Activated CD4-positive, alpha-beta T cell treated with anti-CD3 and anti-CD28 coated beads, Interleukin-2, amount 50 U/mL, for 1 hour (primary cell): ENCODE results near the gene ABCC4.

Experiments used
- DNase-seq: peaks from one replicate; pipeline ENCODE4 v3.0.0-alpha.2; 2020

ABCC4 gene

DNA sequence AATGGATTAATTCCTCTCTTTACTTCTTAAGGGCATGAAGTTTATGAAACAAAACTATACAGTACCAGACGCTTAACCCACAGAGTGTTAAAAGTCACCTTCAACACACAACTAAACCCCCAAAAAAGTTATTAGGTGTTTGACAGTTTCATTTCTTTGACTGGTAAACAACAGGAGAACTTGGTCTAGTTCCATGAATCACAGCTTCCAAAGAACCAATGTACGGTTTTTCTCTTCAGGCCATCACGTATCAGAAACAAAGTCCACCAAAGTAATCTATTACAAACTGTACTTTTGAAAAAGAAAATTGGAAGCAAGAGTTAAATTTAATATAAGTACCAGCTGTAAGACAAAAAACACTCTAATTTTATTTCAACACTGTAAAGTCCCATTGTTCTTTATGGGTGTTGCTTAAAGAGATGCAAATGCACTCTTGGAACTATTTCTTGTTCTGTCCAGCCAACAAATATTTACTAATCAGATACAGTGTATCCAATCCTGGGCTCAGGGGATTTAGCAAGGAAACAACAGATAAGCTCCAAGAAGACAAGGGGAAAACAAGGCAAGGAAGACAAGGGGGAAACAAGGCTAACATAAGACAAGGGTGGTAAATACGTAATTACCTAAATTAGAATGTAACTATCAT lies 149.2 kb downstream of the ABCC4 start:
- no peak for DNase-seq

DNA sequence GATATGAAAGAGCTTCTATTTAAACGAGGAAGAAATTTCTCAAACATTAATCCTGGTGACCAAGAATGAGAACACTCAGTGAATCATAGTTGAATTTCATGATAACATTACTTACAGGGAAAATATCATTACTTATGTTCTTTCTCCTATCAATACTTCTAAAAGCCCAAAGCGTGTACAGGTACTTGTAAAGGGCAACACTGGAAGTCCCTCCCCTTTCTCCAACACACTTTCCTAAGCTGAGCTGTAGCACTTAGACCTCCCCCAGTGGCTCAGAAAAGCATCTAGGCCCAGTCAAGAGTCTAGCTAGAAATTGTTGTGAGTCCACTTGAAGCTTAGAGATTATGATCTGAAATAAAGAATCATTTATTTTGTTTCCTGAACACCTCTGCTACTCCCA lies 150.7 kb downstream of the ABCC4 start:
- no peak for DNase-seq

DNA sequence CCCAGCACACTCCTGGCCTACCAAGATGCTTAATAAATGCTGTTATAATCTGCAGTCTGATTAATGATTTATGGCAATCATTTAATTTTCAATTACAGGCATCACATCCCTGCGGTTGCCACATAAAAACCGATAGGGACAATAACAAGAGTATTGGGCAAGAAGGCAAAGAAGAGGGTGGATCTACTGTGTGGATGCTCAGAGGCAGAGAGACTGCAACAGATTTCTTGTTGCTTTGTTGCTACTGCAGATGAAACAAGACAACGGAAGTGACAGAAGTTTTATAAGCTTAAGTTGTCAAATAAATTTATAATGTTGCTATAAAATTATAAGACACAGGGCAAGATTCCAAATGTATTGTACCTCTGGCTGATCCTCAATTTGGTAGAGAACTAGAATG lies 154.8 kb downstream of the ABCC4 start:
- DNase-seq = no peak

DNA sequence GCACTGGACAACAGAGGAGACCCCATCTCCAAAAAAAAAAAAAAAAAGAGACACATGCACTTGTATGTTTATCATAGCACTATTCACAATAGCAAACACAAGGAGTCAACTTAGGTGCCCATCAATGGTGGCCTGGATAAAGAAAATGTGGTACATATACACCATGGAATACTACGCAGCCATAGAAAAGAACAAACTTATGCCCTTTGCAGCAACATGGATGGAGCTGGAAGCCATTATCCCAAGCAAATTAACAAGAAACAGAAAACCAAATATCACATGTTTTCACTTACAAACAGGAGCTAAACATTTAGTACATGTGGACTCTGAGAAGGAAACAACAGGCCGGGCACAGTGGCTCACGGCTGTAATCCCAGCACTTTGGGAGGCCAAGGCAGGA lies 155.7 kb downstream of the ABCC4 start:
- DNase-seq = no peak

DNA sequence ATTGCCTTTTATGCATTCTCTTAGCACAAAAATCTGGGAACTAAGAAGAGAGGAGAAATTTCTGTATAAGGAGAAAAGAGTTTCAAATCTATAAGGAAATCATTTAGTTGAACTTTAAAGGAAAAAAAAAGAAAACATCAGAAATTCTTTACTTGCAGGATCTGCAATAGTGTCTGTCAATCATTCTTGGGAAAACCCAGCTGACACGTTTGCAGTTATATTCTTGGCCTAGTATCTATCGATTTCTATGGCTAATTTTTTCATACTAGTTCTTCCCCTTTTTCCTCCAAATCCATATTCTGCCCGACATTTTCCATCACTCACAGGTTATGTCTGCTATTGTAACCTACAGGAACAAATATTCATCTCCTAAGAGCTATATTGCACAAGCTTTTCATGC lies 160.7 kb downstream of the ABCC4 start:
- DNase-seq = no peak

- no peak for DNase-seq
Measured at GRCh38 chr13:95138876-95139585, 162.2 kb downstream of the ABCC4 start.

DNA sequence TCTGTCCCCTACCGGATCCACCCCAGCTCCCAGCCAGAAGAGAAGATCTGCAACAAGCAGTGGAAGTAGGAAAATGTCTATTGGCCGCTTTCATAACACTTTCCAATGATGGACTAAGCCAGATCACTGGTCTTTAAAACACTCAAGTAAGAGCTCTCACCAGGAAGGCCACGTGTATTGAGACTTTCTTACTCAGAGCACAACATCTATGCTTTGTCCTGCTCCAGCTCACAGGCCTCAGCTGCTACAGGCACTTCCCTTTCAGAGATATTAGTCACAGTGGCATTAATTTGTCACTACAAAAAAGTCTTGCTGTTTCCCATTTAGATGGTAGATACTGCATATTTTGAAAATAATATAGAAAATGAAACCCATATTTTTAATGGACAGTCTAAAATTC lies 164.2 kb downstream of the ABCC4 start:
- no peak for DNase-seq

GRCh38 chr13:95136638-95137037 lies 164.6 kb downstream of the ABCC4 start:
- no peak for DNase-seq

GRCh38 chr13:95133498-95133897 lies 167.8 kb downstream of the ABCC4 start:
- DNase-seq = no peak

- DNase-seq = no peak
Measured at GRCh38 chr13:95129004-95129403, 172.2 kb downstream of the ABCC4 start.

- no peak for DNase-seq
Measured at GRCh38 chr13:95128045-95128643, 173.1 kb downstream of the ABCC4 start.

GRCh38 chr13:95124959-95125358 lies 176.3 kb downstream of the ABCC4 start:
- no peak for DNase-seq

DNA sequence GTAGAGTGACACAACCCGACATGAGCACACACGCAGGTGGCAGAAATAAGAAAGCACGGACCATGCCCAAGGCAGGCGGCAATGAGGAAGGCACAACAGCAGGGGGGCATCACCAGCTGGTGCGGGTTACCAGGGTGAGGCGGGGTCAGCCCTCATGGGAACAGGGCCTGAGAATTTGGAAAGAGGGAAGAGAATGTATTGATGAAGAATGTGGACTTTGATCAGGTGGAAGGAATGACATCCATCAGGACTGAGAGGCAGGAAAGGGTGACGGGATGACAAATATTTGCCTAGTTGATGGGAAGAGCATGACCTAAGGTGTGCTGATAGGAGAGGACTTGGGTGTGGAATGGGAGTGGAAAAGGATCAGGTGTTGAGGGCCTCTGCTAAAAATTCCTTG lies 177.5 kb downstream of the ABCC4 start:
- no peak for DNase-seq

- no peak for DNase-seq
Measured at GRCh38 chr13:95122063-95122462, 179.2 kb downstream of the ABCC4 start.

GRCh38 chr13:95121516-95121915 lies 179.7 kb downstream of the ABCC4 start:
- DNase-seq = no peak

DNA sequence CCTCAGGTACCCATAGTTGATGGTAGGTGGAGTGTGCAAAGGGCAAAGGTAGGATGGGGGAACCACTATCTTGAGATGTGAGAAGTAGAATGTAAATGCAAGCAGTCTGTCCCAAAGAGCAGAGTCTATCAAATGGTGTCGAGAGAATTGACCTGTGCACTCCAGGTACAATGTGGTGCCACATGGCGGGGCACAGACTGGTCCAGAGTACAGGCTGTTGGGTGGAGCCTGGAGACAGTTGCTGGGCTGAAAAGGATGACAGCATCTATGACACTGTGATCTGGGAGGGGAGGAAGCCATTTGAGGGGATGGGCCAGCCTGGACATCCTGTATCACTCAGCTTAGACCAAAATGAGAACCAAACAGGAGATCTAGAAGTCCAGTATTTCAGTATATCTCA lies 180.6 kb downstream of the ABCC4 start:
- no peak for DNase-seq

GRCh38 chr13:95118541-95119324 lies 182.5 kb downstream of the ABCC4 start:
- no peak for DNase-seq

GRCh38 chr13:95117092-95117491 lies 184.2 kb downstream of the ABCC4 start:
- DNase-seq = no peak

DNA sequence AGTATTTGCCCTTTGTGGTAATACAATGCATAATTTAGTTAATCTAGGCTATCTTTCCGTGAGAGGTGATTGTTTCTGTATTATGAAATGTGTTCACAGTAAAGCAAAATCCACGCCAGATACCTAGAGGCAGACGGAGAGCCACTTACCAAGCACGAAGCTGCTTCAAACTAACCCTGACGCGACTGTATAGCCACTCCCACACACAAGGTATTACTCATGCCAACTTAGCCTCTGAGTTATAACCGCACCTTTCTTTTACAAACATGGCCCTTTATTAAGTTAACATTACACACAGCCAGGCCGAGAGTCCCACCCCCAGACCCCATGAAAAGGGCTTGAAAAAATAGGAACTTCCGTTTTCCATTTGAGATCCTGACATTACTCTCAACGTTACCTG lies 185.7 kb downstream of the ABCC4 start:
- DNase-seq = no peak

DNA sequence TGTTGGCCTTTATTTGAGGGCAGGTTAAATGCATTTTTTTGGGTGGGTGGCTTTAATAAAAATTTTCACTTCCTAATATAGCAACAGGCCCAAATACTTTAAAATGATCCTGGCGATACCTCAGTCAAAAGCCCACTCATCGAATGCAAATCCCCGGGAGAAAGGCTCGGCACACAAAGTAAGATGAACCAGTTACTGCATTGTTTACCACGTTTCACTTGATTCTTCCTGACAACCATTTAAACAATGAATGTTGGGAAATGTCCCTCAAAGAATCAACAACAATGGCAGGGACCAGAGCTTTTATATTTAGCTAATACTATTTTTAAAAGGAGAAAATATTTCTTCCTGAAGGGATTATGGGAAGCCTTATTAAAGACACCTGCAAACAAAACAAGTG lies 187.7 kb downstream of the ABCC4 start:
- no peak for DNase-seq

DNA sequence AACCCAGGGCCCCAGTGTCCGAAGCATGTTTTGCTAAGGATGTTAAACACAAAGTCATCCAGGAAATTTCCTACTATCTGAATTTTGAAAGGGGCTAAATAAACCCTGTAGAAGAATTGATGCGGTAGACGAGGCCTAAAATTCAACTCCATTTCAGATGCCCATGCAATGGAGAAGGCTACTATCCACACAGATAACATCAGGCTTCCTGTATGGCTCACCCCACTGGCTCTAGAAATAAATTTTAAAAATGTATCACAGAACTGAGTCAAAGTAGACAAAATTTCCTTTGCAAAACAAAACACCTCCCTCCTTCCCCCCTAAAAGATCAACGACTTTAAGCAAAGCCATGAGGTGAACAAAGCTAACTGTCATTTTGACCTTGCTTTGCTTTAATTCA lies 188.4 kb downstream of the ABCC4 start:
- no peak for DNase-seq

DNA sequence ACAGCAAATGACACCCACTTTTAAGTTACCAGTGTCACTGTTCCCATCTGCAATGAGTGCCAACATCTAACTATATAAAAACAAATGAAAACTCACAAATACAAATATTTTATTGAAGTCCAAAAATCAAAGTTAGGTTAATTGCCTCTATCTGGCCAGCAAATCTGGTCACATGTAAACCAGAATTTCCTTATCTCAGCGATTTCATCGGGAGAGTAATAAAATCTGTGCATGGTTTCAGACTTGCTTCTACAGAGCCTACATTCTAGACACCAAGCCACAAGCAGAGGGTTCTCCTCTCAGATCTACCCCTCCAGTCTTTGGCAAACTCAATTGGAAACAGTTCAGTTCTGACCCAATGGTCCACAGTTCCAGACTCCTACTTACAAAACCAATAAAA lies 189.6 kb downstream of the ABCC4 start:
- no peak for DNase-seq

GRCh38 chr13:95106562-95106961 lies 194.7 kb downstream of the ABCC4 start:
- DNase-seq = no peak
